IMR-90 (cell line): ENCODE data around the gene TM4SF18. TPM values are rescaled to one million over a fixed set of nuclear protein-coding genes. Genes with fewer than 3 reads are reported as not detected.

Source experiments
- ATAC-seq: fragments of 200-7000 bp; cut with Tn5 transposase; 2 replicates; pipeline ENCODE4 v1.9.1; 2020; ENCODE audit warnings: low read depth, mild to moderate bottlenecking, moderate library complexity
- BruUV-seq: library from RNA; stranded (reverse); fragments of 400-500 nt; replicated peaks from 2 replicates; lab custom pipeline; 2021; lab: Mats Ljungman, UMichigan
- CTCF ChIA-PET: fragments of 300-600 bp; formaldehyde crosslinking; extraction: SDS; loops from one replicate; lab custom pipeline; 2021; ENCODE audit warnings: antibody characterized with exemption; lab: Yijun Ruan, JAX
- POLR2A ChIA-PET: fragments of 300-600 bp; sonication (Branson Sonifier 250); formaldehyde crosslinking; loops from one replicate; lab custom pipeline; 2022; ENCODE audit warnings: antibody characterized with exemption; ENCODE audit not compliant: unreplicated experiment; lab: Charles Lee
- DNase-seq: peaks from one replicate; pipeline ENCODE4 v3.0.0; 2013
- H2AFZ ChIP-seq: replicated peaks from 2 replicates; pipeline ENCODE3; 2013; ENCODE audit warnings: low read length, mild to moderate bottlenecking; ENCODE audit not compliant: poor library complexity
- H2AK5ac ChIP-seq: 2 replicates; pipeline ENCODE4 v1.6.1; 2013; ENCODE audit warnings: low read depth, low read length, inconsistent platforms
- H2AK9ac ChIP-seq: replicated peaks from 2 replicates; pipeline ENCODE3; 2013; ENCODE audit warnings: mild to moderate bottlenecking, low read depth, low read length, moderate library complexity; ENCODE audit not compliant: poor library complexity
- H2BK120ac ChIP-seq: 2 replicates; pipeline ENCODE4 v1.6.1; 2013; ENCODE audit warnings: low read depth, low read length, inconsistent platforms
- H2BK15ac ChIP-seq: 3 replicates; pipeline ENCODE4 v1.6.1; 2013; ENCODE audit warnings: low read depth, low read length, inconsistent platforms
- H2BK20ac ChIP-seq: 2 replicates; pipeline ENCODE4 v1.6.1; 2013; ENCODE audit warnings: low read depth, mild to moderate bottlenecking, inconsistent platforms, low read length, moderate library complexity
- H2BK5ac ChIP-seq: 2 replicates; pipeline ENCODE4 v1.6.1; 2013; ENCODE audit warnings: mild to moderate bottlenecking, low read depth, low read length, inconsistent platforms; ENCODE audit not compliant: poor library complexity, severe bottlenecking
- H3K14ac ChIP-seq: replicated peaks from 2 replicates; pipeline ENCODE4 v1.6.1; 2013; ENCODE audit warnings: low read depth, low read length, inconsistent platforms
- H3K18ac ChIP-seq: 2 replicates; pipeline ENCODE4 v1.6.1; 2013; ENCODE audit warnings: low read depth, low read length, control low read depth
- H3K23ac ChIP-seq: 2 replicates; pipeline ENCODE4 v1.6.1; 2013; ENCODE audit warnings: low read depth, low read length, inconsistent platforms
- H3K27ac ChIP-seq: 2 replicates; pipeline ENCODE4 v1.5.1; 2013; ENCODE audit warnings: mild to moderate bottlenecking, control low read depth, low read length; ENCODE audit not compliant: insufficient read depth
- H3K27me3 ChIP-seq: 2 replicates; pipeline ENCODE4 v1.6.1; 2013; ENCODE audit warnings: low read length; ENCODE audit not compliant: control insufficient read depth, insufficient read depth
- H3K36me3 ChIP-seq: 2 replicates; pipeline ENCODE4 v1.6.1; 2013; ENCODE audit warnings: low read length, mixed read lengths; ENCODE audit not compliant: control insufficient read depth, insufficient read depth
- H3K4ac ChIP-seq: 2 replicates; pipeline ENCODE4 v1.6.1; 2013; ENCODE audit warnings: low read depth, low read length, inconsistent platforms
- H3K4me1 ChIP-seq: 2 replicates; pipeline ENCODE4 v1.6.1; 2013; ENCODE audit warnings: low read length, mixed read lengths; ENCODE audit not compliant: control insufficient read depth, insufficient read depth
- H3K4me2 ChIP-seq: 2 replicates; pipeline ENCODE4 v1.6.1; 2013; ENCODE audit warnings: low read depth, mild to moderate bottlenecking, control low read depth, low read length, moderate library complexity
- H3K4me3 ChIP-seq: 2 replicates; pipeline ENCODE4 v1.5.1; 2013; ENCODE audit warnings: low read depth, mild to moderate bottlenecking, control low read depth, low read length, moderate library complexity; ENCODE audit not compliant: insufficient read depth
- H3K56ac ChIP-seq: 2 replicates; pipeline ENCODE4 v1.6.1; 2013; ENCODE audit warnings: low read length, inconsistent platforms; ENCODE audit not compliant: insufficient read depth; ENCODE audit errors: extremely low read depth
- H3K79me1 ChIP-seq, 2 experiments: 2 replicates each; pipeline ENCODE4 v1.6.1; 2013; ENCODE audit warnings: low read length in 2 of 2, inconsistent platforms in 1 of 2, low read depth in 1 of 2
- H3K9ac ChIP-seq: 2 replicates; pipeline ENCODE4 v1.6.1; 2013; ENCODE audit warnings: low read depth, low read length, control low read depth
- H3K9me1 ChIP-seq: 2 replicates; pipeline ENCODE4 v1.6.1; 2013; ENCODE audit warnings: low read length, inconsistent platforms; ENCODE audit not compliant: insufficient read depth
- H3K9me3 ChIP-seq: 2 replicates; pipeline ENCODE4 v1.6.1; 2013; ENCODE audit warnings: low read length; ENCODE audit not compliant: control insufficient read depth, insufficient read depth
- H4K20me1 ChIP-seq: 2 replicates; pipeline ENCODE4 v1.6.1; 2013; ENCODE audit warnings: low read length, inconsistent platforms; ENCODE audit not compliant: insufficient read depth
- H4K5ac ChIP-seq: 2 replicates; pipeline ENCODE4 v1.6.1; 2013; ENCODE audit warnings: mild to moderate bottlenecking, low read depth, low read length, control low read depth
- H4K8ac ChIP-seq, 2 experiments: 2 replicates each; pipeline ENCODE4 v1.6.1; 2013; ENCODE audit warnings: low read depth in 2 of 2, low read length in 2 of 2, control low read depth in 1 of 2, inconsistent platforms in 1 of 2
- H4K91ac ChIP-seq: 2 replicates; pipeline ENCODE4 v1.6.1; 2013; ENCODE audit warnings: low read depth, low read length, inconsistent platforms; ENCODE audit not compliant: insufficient read depth
- BHLHE40 ChIP-seq: fragments of 150-350 bp; IDR thresholded peaks from 2 replicates; pipeline ENCODE4 v1.6.1; 2016; ENCODE audit warnings: mild to moderate bottlenecking, low read depth, low read length
- CEBPB ChIP-seq: IDR thresholded peaks from 2 replicates; pipeline ENCODE4 v1.6.1; 2012; ENCODE audit warnings: low read depth, low read length, improper control_type of control experiment
- CHD1 ChIP-seq: IDR thresholded peaks from 2 replicates; pipeline ENCODE4 v1.6.1; 2012; ENCODE audit warnings: low read depth, low read length, improper control_type of control experiment
- FOS ChIP-seq: fragments of 150-350 bp; IDR thresholded peaks from 2 replicates; pipeline ENCODE4 v1.6.1; 2016; ENCODE audit warnings: low read depth, low read length
- MAFK ChIP-seq: IDR thresholded peaks from 2 replicates; pipeline ENCODE4 v1.6.1; 2012; ENCODE audit warnings: low read depth, low read length, improper control_type of control experiment
- MAZ ChIP-seq: IDR thresholded peaks from 2 replicates; pipeline ENCODE4 v1.6.1; 2012; ENCODE audit warnings: low read depth, mild to moderate bottlenecking, low read length, improper control_type of control experiment, moderate library complexity, borderline replicate concordance
- MXI1 ChIP-seq: IDR thresholded peaks from 2 replicates; pipeline ENCODE4 v1.6.1; 2012; ENCODE audit warnings: low read depth, mild to moderate bottlenecking, low read length, moderate library complexity, borderline replicate concordance
- NFE2L2 ChIP-seq: fragments of 150-350 bp; IDR thresholded peaks from 2 replicates; pipeline ENCODE4 v1.6.1; 2016; ENCODE audit warnings: low read depth, mild to moderate bottlenecking, low read length
- POLR2A ChIP-seq: IDR thresholded peaks from 2 replicates; pipeline ENCODE4 v1.6.1; 2012; ENCODE audit warnings: mild to moderate bottlenecking, low read depth, low read length
- RAD21 ChIP-seq: IDR thresholded peaks from 2 replicates; pipeline ENCODE4 v1.6.1; 2012; ENCODE audit warnings: low read length, improper control_type of control experiment
- RCOR1 ChIP-seq: IDR thresholded peaks from 2 replicates; pipeline ENCODE4 v1.6.1; 2012; ENCODE audit warnings: mild to moderate bottlenecking, low read length, improper control_type of control experiment; ENCODE audit not compliant: insufficient replicate concordance
- RFX5 ChIP-seq: IDR thresholded peaks from 2 replicates; pipeline ENCODE4 v1.8.0; 2012; ENCODE audit warnings: low read depth, mild to moderate bottlenecking, low read length, moderate library complexity
- SMC3 ChIP-seq: fragments of 150-350 bp; IDR thresholded peaks from 2 replicates; pipeline ENCODE4 v1.6.1; 2016; ENCODE audit warnings: low read depth, mild to moderate bottlenecking, antibody characterized with exemption, low read length, moderate library complexity
- WGBS, 2 experiments: methylation state at CpG; one replicate each; pipeline versions ENCODE4 v1.1.5 to v1.1.7; 2013; ENCODE audit warnings: missing lambda C conversion rate in 2 of 2; ENCODE audit not compliant: insufficient read length in 1 of 2; ENCODE audit errors: extremely low coverage in 2 of 2; 5-methylcytosine and 5-hydroxymethylcytosine counted together
- dilution Hi-C: fragments of 300-500 bp; cut with HindIII; formaldehyde crosslinking; loops from one replicate; pipeline ENCODE4 v1.14.3; 2018; ENCODE audit warnings: low sequenced_read_pairs; ENCODE audit not compliant: unreplicated experiment
- in situ Hi-C: fragments of 300-500 bp; cut with MboI; formaldehyde crosslinking; loops from 3 replicates; pipeline ENCODE4 v1.14.3; 2019; ENCODE audit warnings: low sequenced_read_pairs, inconsistent platforms, mixed read lengths
- intact Hi-C: fragments of 100-400 bp; cut with micrococcal nuclease; formaldehyde crosslinking; loops from 2 replicates; pipeline ENCODE4 v1.10.0; 2022
- polyA plus RNA-seq, 3 experiments: library from polyadenylated mRNA; depleted of rRNA; stranded (reverse); fragments of >200 nt; gene quantifications; 2 replicates each; pipeline ENCODE4 v1.2.3, GENCODE V29; 2012; ENCODE audit warnings: low replicate concordance in 1 of 3
- total RNA-seq: library from RNA; depleted of rRNA; stranded (reverse); fragments of >200 nt; gene quantifications from 2 replicates; pipeline ENCODE4 v1.2.3, GENCODE V29; 2012
- TF ChIP-seq, protein P1 (sequence below): fragments of 150-350 bp; IDR thresholded peaks from 2 replicates; pipeline ENCODE4 v1.6.1; 2017; ENCODE audit warnings: mild to moderate bottlenecking, antibody characterized with exemption, low read length, low read depth
- TF ChIP-seq, protein P2 (sequence below): fragments of 150-350 bp; IDR thresholded peaks from 2 replicates; pipeline ENCODE4 v1.6.1; 2016; ENCODE audit warnings: low read depth, mild to moderate bottlenecking, low read length, moderate library complexity, borderline replicate concordance
- TF ChIP-seq, protein P3 (sequence below): conservative IDR thresholded peaks from 2 replicates; pipeline ENCODE4 v1.5.1; 2012; ENCODE audit warnings: mild to moderate bottlenecking, low read depth, low read length, improper control_type of control experiment

Gene TM4SF18
- total and polyA plus RNA-seq, 2 of the 4 experiments (the other 2 are of a cell fraction): under 0.01 TPM; not detected in 1

DNA sequence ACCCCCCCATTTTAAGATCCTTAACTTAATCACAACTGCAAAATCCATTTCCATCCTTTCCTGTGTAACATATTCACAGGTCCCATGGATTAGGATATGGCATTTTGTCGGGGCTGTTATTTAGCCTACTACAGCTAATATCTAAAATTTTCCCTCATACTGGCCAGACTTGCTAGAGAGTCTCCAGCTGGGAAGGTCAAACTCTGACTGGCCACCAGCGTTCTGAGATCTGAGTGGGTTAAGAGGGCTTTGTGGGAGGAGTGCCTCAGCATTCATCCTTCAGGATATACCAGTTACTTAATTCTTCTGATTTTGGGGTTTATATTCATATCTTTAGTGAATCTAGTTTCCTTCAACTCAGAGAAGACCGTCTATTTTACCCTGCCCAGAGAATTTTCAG is 17.7 kb downstream of the TM4SF18 start:
- Histone ChIP-seq H2BK20ac (peak overlapping the region; percentile 61; the same call in 1 of the 2 replicates), H4K8ac (peak overlapping the region; percentile 4 to 41; a peak in 2 of 4 replicates), H3K4ac (peak overlapping the region; percentile 42), H3K4me1 (peaks cover 16% of the 10 kb centered on the region), H3K56ac (no peak overlapping the region), H4K91ac (no peak overlapping the region), H3K36me3 (no peaks in the 10 kb centered on the region), H3K23ac (peak overlapping the region; percentile 38; the same call in 1 of the 2 replicates), H2BK120ac (peak overlapping the region; percentile 74; the same call in 1 of the 2 replicates), H4K20me1 (no peaks in the 10 kb centered on the region), H2AFZ (no peak overlapping the region), H3K4me3 (no peak overlapping the region), H4K5ac (no peak overlapping the region; the same call in 1 of the 2 replicates), H3K79me1 (0 out of 4 replicates have a peak, but pooled peaks cover 0 to 3% of the 10 kb centered on the region in 2 experiments), H3K9me1 (peaks cover 3% of the 10 kb centered on the region; the same call in 1 of the 2 replicates), H3K27me3 (no peaks in the 10 kb centered on the region), H3K9me3 (no peaks in the 10 kb centered on the region), H3K18ac (no peak overlapping the region; the same call in 1 of the 2 replicates), H3K9ac (no peak overlapping the region), H3K27ac (no peak overlapping the region), H2AK9ac (no peak overlapping the region), H3K14ac (no peak overlapping the region; the same call in 1 of the 2 replicates), H2BK5ac (no peak overlapping the region), H2BK15ac (peak overlapping the region; percentile 59; the same call in 2 of the 3 replicates), H2AK5ac (peak overlapping the region; percentile 7; the same call in 1 of the 2 replicates), H3K4me2 (no peak overlapping the region)
- in situ Hi-C loops (no loop called here), dilution Hi-C loops (no loop called here), intact Hi-C loops (no loop called here)
- no TSS peak for BruUV-seq
- no peak for TF ChIP-seq CEBPB
- no peak for TF ChIP-seq POLR2A
- TF ChIP-seq, protein P1, sequence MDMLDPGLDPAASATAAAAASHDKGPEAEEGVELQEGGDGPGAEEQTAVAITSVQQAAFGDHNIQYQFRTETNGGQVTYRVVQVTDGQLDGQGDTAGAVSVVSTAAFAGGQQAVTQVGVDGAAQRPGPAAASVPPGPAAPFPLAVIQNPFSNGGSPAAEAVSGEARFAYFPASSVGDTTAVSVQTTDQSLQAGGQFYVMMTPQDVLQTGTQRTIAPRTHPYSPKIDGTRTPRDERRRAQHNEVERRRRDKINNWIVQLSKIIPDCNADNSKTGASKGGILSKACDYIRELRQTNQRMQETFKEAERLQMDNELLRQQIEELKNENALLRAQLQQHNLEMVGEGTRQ: no peak
- TF ChIP-seq MXI1: no peak
- no peak for TF ChIP-seq FOS
- TF ChIP-seq RCOR1: no peak
- TF ChIP-seq, protein P2, sequence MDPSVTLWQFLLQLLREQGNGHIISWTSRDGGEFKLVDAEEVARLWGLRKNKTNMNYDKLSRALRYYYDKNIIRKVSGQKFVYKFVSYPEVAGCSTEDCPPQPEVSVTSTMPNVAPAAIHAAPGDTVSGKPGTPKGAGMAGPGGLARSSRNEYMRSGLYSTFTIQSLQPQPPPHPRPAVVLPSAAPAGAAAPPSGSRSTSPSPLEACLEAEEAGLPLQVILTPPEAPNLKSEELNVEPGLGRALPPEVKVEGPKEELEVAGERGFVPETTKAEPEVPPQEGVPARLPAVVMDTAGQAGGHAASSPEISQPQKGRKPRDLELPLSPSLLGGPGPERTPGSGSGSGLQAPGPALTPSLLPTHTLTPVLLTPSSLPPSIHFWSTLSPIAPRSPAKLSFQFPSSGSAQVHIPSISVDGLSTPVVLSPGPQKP: no peak
- no peak for TF ChIP-seq SMC3
- TF ChIP-seq, protein P3, sequence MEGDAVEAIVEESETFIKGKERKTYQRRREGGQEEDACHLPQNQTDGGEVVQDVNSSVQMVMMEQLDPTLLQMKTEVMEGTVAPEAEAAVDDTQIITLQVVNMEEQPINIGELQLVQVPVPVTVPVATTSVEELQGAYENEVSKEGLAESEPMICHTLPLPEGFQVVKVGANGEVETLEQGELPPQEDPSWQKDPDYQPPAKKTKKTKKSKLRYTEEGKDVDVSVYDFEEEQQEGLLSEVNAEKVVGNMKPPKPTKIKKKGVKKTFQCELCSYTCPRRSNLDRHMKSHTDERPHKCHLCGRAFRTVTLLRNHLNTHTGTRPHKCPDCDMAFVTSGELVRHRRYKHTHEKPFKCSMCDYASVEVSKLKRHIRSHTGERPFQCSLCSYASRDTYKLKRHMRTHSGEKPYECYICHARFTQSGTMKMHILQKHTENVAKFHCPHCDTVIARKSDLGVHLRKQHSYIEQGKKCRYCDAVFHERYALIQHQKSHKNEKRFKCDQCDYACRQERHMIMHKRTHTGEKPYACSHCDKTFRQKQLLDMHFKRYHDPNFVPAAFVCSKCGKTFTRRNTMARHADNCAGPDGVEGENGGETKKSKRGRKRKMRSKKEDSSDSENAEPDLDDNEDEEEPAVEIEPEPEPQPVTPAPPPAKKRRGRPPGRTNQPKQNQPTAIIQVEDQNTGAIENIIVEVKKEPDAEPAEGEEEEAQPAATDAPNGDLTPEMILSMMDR: no peak
- no peak for TF ChIP-seq NFE2L2
- TF ChIP-seq CHD1: no peak
- no peak for TF ChIP-seq MAFK
- TF ChIP-seq RFX5: no peak
- no peak for TF ChIP-seq MAZ
- no peak for TF ChIP-seq RAD21
- TF ChIP-seq BHLHE40: no peak
- no CpG with 5 or more reads among the region's 3 CpGs for WGBS, 2 experiments
- ATAC-seq: peak; percentile 30
- ChIA-PET CTCF (interaction anchor here (1.5 kb wide), 1 partner anchor 29 kb away, joined by 5 read pairs; no protein-coding TSS in a partner anchor), POLR2A (no interaction called here)
- no peak for DNase-seq
